ENCODE results near the gene MED27.

MED27 gene

GRCh38 chr9:132079391-132080091, at the start of gene MED27:
Gene MED27 (minus strand): TSS chr9:132079867. CDS start chr9:132079844, 23 bp downstream.
- peak; percentile 72 for DNase-seq

GRCh38 chr9:132127888-132128534, 48.3 kb upstream of the MED27 start:
- no peak for DNase-seq

- no peak for DNase-seq
Measured at GRCh38 chr9:132126680-132127236, 47.1 kb upstream of the MED27 start.

GRCh38 chr9:132125944-132126679, 46.4 kb upstream of the MED27 start:
- no peak for DNase-seq

GRCh38 chr9:132125361-132125760, 45.7 kb upstream of the MED27 start:
- no peak for DNase-seq

GRCh38 chr9:132124800-132125199, 45.1 kb upstream of the MED27 start:
- no peak for DNase-seq

- DNase-seq = no peak
Measured at GRCh38 chr9:132121021-132121420, 41.4 kb upstream of the MED27 start.

- DNase-seq = no peak
Measured at GRCh38 chr9:132117694-132118093, 38.0 kb upstream of the MED27 start.

- no peak for DNase-seq
Measured at GRCh38 chr9:132116583-132116982, 36.9 kb upstream of the MED27 start.

GRCh38 chr9:132114102-132114707, 34.5 kb upstream of the MED27 start:
- DNase-seq = no peak

GRCh38 chr9:132109291-132109690, 29.6 kb upstream of the MED27 start:
- no peak for DNase-seq

GRCh38 chr9:132108728-132109127, 29.1 kb upstream of the MED27 start:
- no peak for DNase-seq

- DNase-seq = no peak
Measured at GRCh38 chr9:132099741-132100407, 20.2 kb upstream of the MED27 start.

- no peak for DNase-seq
Measured at GRCh38 chr9:132099167-132099566, 19.5 kb upstream of the MED27 start.

- DNase-seq = no peak
Measured at GRCh38 chr9:132094314-132094791, 14.7 kb upstream of the MED27 start.

GRCh38 chr9:132090771-132091170, 11.1 kb upstream of the MED27 start:
- no peak for DNase-seq

- DNase-seq = no peak
Measured at GRCh38 chr9:132087438-132088030, 7.9 kb upstream of the MED27 start.

GRCh38 chr9:132082188-132082587, 2.5 kb upstream of the MED27 start:
- peak; percentile 70 for DNase-seq

GRCh38 chr9:132078699-132079356, 839 bp downstream of the MED27 start:
- no peak for DNase-seq

- DNase-seq = no peak
Measured at GRCh38 chr9:132077881-132078698, 1.6 kb downstream of the MED27 start.

GRCh38 chr9:132075853-132076252, 3.8 kb downstream of the MED27 start:
- no peak for DNase-seq

All from NCI-H1436 treated with DMSO at 0.1 percent for 48 hours (cell line).